ENCODE measurements around the gene PRPSAP1. TPM values are rescaled to one million over a fixed set of nuclear protein-coding genes. Genes with fewer than 3 reads are reported as not detected.
A peak's percentile ranks its signal among the peaks of the same experiment; 100 is the strongest.

PRPSAP1 gene
- total RNA-seq, 2 experiments from 2014 or later: 53.3 to 111 TPM

DNA sequence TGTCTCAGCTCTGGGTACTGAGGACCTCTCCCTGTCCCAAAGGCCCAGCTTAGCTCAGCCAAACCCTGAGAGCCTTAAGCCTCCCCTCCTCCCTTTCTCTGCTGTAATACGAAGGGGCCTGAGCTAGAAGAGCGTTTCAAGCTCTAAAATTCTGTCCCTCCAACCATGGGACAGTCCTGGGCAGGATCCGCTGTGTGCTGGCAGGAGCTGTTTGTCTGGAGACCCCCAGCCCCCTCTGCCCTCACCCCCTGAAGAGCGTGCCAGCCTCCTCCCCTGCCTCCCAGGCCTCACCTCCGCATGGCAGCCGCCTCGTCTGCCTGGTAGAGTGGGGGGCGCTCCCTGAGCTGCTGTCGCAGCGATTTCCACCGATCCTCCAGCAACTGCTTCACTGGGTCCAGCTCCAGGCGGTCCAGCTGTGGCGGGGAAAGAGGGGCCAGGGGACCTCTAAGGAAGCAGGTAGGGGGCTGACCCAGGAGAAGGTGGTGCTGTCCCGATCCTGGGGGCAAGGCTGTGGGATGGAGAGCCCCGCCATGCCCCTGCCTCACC is 73.9 kb downstream of the PRPSAP1 start:
- TF ChIP-seq, protein P1, sequence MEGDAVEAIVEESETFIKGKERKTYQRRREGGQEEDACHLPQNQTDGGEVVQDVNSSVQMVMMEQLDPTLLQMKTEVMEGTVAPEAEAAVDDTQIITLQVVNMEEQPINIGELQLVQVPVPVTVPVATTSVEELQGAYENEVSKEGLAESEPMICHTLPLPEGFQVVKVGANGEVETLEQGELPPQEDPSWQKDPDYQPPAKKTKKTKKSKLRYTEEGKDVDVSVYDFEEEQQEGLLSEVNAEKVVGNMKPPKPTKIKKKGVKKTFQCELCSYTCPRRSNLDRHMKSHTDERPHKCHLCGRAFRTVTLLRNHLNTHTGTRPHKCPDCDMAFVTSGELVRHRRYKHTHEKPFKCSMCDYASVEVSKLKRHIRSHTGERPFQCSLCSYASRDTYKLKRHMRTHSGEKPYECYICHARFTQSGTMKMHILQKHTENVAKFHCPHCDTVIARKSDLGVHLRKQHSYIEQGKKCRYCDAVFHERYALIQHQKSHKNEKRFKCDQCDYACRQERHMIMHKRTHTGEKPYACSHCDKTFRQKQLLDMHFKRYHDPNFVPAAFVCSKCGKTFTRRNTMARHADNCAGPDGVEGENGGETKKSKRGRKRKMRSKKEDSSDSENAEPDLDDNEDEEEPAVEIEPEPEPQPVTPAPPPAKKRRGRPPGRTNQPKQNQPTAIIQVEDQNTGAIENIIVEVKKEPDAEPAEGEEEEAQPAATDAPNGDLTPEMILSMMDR (conservative IDR thresholded peaks at IDR 0.05; ENCODE audit: low read length): no peak; the same call in 1 of the 2 replicates
- no peak for TF ChIP-seq EZH2phosphoT487 (IDR thresholded peaks at IDR 0.05; ENCODE audit: borderline replicate concordance, low read depth, low read length)
- no peak for DNase-seq (ENCODE audit: low spot score)
- no peaks in the 10 kb centered on the region for H3K9me3 ChIP-seq (ENCODE audit: low read length)
- ChIA-PET POLR2A (interaction anchor here (0.5 to 1.7 kb wide), 6 partner anchors 12 to 421 kb away, joined by 3 to 6 read pairs (median 3); no protein-coding TSS in a partner anchor), CTCF (ENCODE audit: unreplicated experiment) (interaction anchor here (0.5 to 1.9 kb wide), 19 partner anchors 8 to 1143 kb away, joined by 3 to 11 read pairs (median 4); no protein-coding TSS in a partner anchor)
- H4K20me1 ChIP-seq (ENCODE audit: insufficient read depth, low read length): no peaks in the 10 kb centered on the region
- H3K36me3 ChIP-seq (ENCODE audit: insufficient read depth, low read length): no peaks in the 10 kb centered on the region
- BruUV-seq (replicated peaks): no TSS peak
- intact Hi-C loops (cut with micrococcal nuclease; ENCODE audit: unreplicated experiment): loop anchor here (1.0 to 5.0 kb wide), 4 partner anchors 19 to 268 kb away; no protein-coding TSS in a partner anchor
- H3K4me1 ChIP-seq (ENCODE audit: insufficient read depth, low read length, poor library complexity, severe bottlenecking): peaks cover 5% of the 10 kb centered on the region
- H3K4me2 ChIP-seq (ENCODE audit: low read length): no peak overlapping the region
- H3K27ac ChIP-seq (ENCODE audit: low read depth, low read length, poor library complexity, severe bottlenecking): no peak overlapping the region
- no peak overlapping the region for H3K4me3 ChIP-seq (ENCODE audit: low read depth, low read length, poor library complexity, severe bottlenecking)
- H2AFZ ChIP-seq (ENCODE audit: low read length): no peak overlapping the region
- no peaks in the 10 kb centered on the region for H3K79me2 ChIP-seq (ENCODE audit: insufficient read depth, low read depth, low read length)
- no peaks in the 10 kb centered on the region for H3K9me2 ChIP-seq (ENCODE audit: insufficient read depth, low read length)

DNA sequence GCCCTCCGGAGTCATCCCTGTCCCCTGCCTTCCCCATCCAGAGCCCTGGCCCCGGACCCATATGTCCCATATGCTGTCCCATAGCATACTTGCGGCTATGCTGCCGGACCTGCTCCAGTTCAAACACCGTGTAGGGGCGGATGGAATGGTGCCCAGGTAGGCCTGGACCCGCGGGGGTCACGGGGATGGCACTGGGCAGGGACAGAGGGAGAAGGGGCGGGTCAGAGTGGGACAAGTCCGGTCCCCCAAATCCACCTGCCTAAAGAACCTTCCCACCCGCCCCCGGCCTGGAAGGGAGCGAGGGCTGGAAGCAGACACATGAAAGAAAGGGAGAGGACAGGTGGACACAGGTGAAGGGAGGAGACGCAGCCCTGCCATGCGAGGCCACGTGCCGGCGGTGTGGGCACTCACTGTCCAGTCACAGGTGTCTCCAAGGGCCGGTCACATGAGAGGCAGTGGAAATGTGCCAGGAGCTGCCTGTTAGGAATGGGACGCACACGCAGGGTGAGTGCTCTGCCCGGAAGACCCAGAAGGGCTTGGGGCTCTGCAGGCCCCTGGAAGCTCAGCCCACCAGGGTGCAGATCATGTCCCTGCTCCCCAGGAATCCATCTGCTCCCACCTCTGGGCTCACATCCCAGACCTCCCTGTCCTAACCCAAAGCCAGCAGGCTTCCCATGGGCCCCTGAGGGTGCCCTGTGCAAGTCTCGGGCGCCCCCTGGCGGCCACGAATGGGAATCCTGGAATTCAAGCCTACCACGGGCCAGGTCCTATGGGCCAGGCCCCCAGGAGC is 74.6 kb downstream of the PRPSAP1 start:
- no peaks in the 10 kb centered on the region for H3K9me3 ChIP-seq (ENCODE audit: low read length)
- intact Hi-C loops (cut with micrococcal nuclease; ENCODE audit: unreplicated experiment): loop anchor here (1.0 to 5.0 kb wide), 4 partner anchors 20 to 267 kb away; no protein-coding TSS in a partner anchor
- no peak overlapping the region for H3K27ac ChIP-seq (ENCODE audit: low read depth, low read length, poor library complexity, severe bottlenecking)
- no peak overlapping the region for H2AFZ ChIP-seq (ENCODE audit: low read length)
- no peak overlapping the region for H3K4me2 ChIP-seq (ENCODE audit: low read length)
- H3K4me3 ChIP-seq (ENCODE audit: low read depth, low read length, poor library complexity, severe bottlenecking): no peak overlapping the region
- peak; percentile 88 for DNase-seq (ENCODE audit: low spot score)
- ChIA-PET CTCF (ENCODE audit: unreplicated experiment) (interaction anchor here (0.6 to 1.9 kb wide), 19 partner anchors 8 to 176 kb away, joined by 3 to 11 read pairs (median 4); no protein-coding TSS in a partner anchor), POLR2A (interaction anchor here (0.5 to 1.7 kb wide), 4 partner anchors 11 to 161 kb away, joined by 3 to 6 read pairs (median 4); no protein-coding TSS in a partner anchor)
- H3K4me1 ChIP-seq (ENCODE audit: insufficient read depth, low read length, poor library complexity, severe bottlenecking): peaks cover 12% of the 10 kb centered on the region
- BruUV-seq (replicated peaks): no TSS peak
- no peaks in the 10 kb centered on the region for H3K9me2 ChIP-seq (ENCODE audit: insufficient read depth, low read length)
- H3K79me2 ChIP-seq (ENCODE audit: insufficient read depth, low read depth, low read length): no peaks in the 10 kb centered on the region
- no peaks in the 10 kb centered on the region for H3K36me3 ChIP-seq (ENCODE audit: insufficient read depth, low read length)
- H4K20me1 ChIP-seq (ENCODE audit: insufficient read depth, low read length): no peaks in the 10 kb centered on the region
- TF ChIP-seq, protein P1 (conservative IDR thresholded peaks at IDR 0.05; ENCODE audit: low read length): peak; percentile 100
- no peak for TF ChIP-seq EZH2phosphoT487 (IDR thresholded peaks at IDR 0.05; ENCODE audit: borderline replicate concordance, low read depth, low read length)
